Uterus (tissue), 2 donors: ENCODE data around the gene SERPINA10.

Source experiments
- CTCF ChIP-seq, 4 experiments: fragments of 200-600 bp in 2 of 4; fragments of 450-650 bp in 2 of 4; sonication (generic) in 2 of 4; IDR thresholded peaks; one replicate each; pipeline ENCODE4 v1.5.1; 2016 to 2019; ENCODE audit warnings: antibody characterized with exemption in 4 of 4, mild to moderate bottlenecking in 2 of 4, moderate library complexity in 1 of 4
- POLR2A ChIP-seq, 2 donors: fragments of 450-650 bp; IDR thresholded peaks; one replicate each; pipeline ENCODE4 v1.6.1; 2016; ENCODE audit warnings: antibody characterized with exemption in 2 of 2, mild to moderate bottlenecking in 1 of 2, moderate library complexity in 1 of 2

GRCh38 chr14:94322648-94323570, 29.8 kb upstream of the SERPINA10 start, which contains the start of gene SERPINA6:
- TF ChIP-seq POLR2A (IDR thresholded peaks at IDR 0.05) (no peak), CTCF (IDR thresholded peaks at IDR 0.05) (no peak)
